ENCODE data around the gene CD28. TPM values are rescaled to one million over a fixed set of nuclear protein-coding genes. Genes with fewer than 3 reads are reported as not detected.

The CD28 gene
- total RNA-seq, 1 donor from 2014 or later = 2.7 TPM

GRCh38 chr2:203732953-203733510 is 26.6 kb downstream of the CD28 start:
- Histone ChIP-seq H3K9me3 (no peaks in the 10 kb centered on the region), H3K4me1 (no peaks in the 10 kb centered on the region), H3K4me3 (no peak overlapping the region), H3K27me3 (no peaks in the 10 kb centered on the region), H3K36me3 (no peaks in the 10 kb centered on the region), H3K27ac (no peak overlapping the region)
- TF ChIP-seq POLR2A (IDR thresholded peaks at IDR 0.05) (no peak), CTCF (IDR thresholded peaks at IDR 0.05) (no peak), POLR2AphosphoS5 (IDR thresholded peaks at IDR 0.05; ENCODE audit: insufficient read depth in 1 of 2, low read depth in 1 of 2) (no peak)
- intact Hi-C loops (cut with DNase I) = no loop called here
- no peak for DNase-seq (ENCODE audit: extremely low spot score in 2 of 2)

- TF ChIP-seq POLR2A (IDR thresholded peaks at IDR 0.05) = no peak
- TF ChIP-seq POLR2AphosphoS5 (IDR thresholded peaks at IDR 0.05; ENCODE audit: insufficient read depth in 1 of 2, low read depth in 1 of 2) = no peak
- TF ChIP-seq CTCF (IDR thresholded peaks at IDR 0.05) = no peak
- Histone ChIP-seq H3K9me3 (no peaks in the 10 kb centered on the region), H3K27ac (no peak overlapping the region), H3K4me1 (no peaks in the 10 kb centered on the region), H3K27me3 (no peaks in the 10 kb centered on the region), H3K4me3 (no peak overlapping the region), H3K36me3 (no peaks in the 10 kb centered on the region)
- DNase-seq (ENCODE audit: extremely low spot score in 2 of 2) = no peak
- intact Hi-C loops (cut with DNase I) = no loop called here
These were observed 27.2 kb downstream of the CD28 start for GRCh38 chr2:203733684-203734083.

GRCh38 chr2:203734276-203734983 is 28.0 kb downstream of the CD28 start:
- H3K36me3 ChIP-seq = no peaks in the 10 kb centered on the region
- H3K27ac ChIP-seq = no peak overlapping the region
- H3K4me1 ChIP-seq = no peaks in the 10 kb centered on the region
- DNase-seq (ENCODE audit: extremely low spot score in 2 of 2) = no peak
- no peak overlapping the region for H3K4me3 ChIP-seq
- H3K27me3 ChIP-seq = no peaks in the 10 kb centered on the region
- H3K9me3 ChIP-seq = no peaks in the 10 kb centered on the region
- intact Hi-C loops (cut with DNase I) = no loop called here
- TF ChIP-seq POLR2AphosphoS5 (IDR thresholded peaks at IDR 0.05; ENCODE audit: insufficient read depth in 1 of 2, low read depth in 1 of 2) (no peak), POLR2A (IDR thresholded peaks at IDR 0.05) (no peak), CTCF (IDR thresholded peaks at IDR 0.05) (no peak)

GRCh38 chr2:203737360-203737759 is 30.9 kb downstream of the CD28 start:
- Histone ChIP-seq H3K4me3 (no peak overlapping the region), H3K27ac (no peak overlapping the region), H3K36me3 (no peaks in the 10 kb centered on the region), H3K4me1 (no peaks in the 10 kb centered on the region), H3K27me3 (no peaks in the 10 kb centered on the region), H3K9me3 (no peaks in the 10 kb centered on the region)
- intact Hi-C loops (cut with DNase I) = no loop called here
- TF ChIP-seq POLR2AphosphoS5 (IDR thresholded peaks at IDR 0.05; ENCODE audit: insufficient read depth in 1 of 2, low read depth in 1 of 2) = no peak
- no peak for DNase-seq (ENCODE audit: extremely low spot score in 2 of 2)

DNA sequence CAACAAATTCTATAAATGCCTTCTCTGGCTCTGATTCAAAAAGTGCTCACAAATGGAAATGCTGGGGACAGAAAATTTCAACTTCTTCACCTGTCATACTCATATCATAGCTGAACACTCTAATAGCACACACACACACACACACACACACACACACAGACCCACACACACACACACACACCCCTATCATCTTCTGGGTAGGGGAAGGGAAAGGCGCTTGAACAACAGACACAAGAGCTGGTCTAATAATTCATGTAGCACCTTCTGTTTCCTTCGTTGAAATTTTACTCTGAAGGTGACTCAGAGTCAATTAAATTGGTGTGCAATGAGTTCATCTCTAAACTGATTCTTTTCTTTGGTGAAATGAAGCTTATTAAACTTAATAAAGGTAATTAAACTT is 32.9 kb downstream of the CD28 start:
- no peak for DNase-seq (ENCODE audit: extremely low spot score in 2 of 2)
- Histone ChIP-seq H3K4me3 (no peak overlapping the region), H3K27ac (no peak overlapping the region), H3K4me1 (no peaks in the 10 kb centered on the region), H3K36me3 (no peaks in the 10 kb centered on the region), H3K9me3 (no peaks in the 10 kb centered on the region), H3K27me3 (no peaks in the 10 kb centered on the region)
- TF ChIP-seq POLR2AphosphoS5 (IDR thresholded peaks at IDR 0.05; ENCODE audit: insufficient read depth in 1 of 2, low read depth in 1 of 2) = no peak
- no peak for TF ChIP-seq POLR2A (IDR thresholded peaks at IDR 0.05)
- TF ChIP-seq CTCF (IDR thresholded peaks at IDR 0.05) = no peak
- intact Hi-C loops (cut with DNase I) = no loop called here

Measured in vagina (tissue), 2 donors.